ENCODE measurements around the gene PRAF2. TPM values are rescaled to one million over a fixed set of nuclear protein-coding genes. Genes with fewer than 3 reads are reported as not detected.

Gene PRAF2
- total and polyA plus RNA-seq, 2 of the 13 experiments (the other 11 are each of a cell fraction or from before 2014, with no cell fraction given), result 0.33 to 2.6 TPM

GRCh38 chrX:49079489-49080428 lies 6.0 kb upstream of the PRAF2 start, which contains the start of gene WDR45 (continued):
- TF ChIP-seq, protein P1, sequence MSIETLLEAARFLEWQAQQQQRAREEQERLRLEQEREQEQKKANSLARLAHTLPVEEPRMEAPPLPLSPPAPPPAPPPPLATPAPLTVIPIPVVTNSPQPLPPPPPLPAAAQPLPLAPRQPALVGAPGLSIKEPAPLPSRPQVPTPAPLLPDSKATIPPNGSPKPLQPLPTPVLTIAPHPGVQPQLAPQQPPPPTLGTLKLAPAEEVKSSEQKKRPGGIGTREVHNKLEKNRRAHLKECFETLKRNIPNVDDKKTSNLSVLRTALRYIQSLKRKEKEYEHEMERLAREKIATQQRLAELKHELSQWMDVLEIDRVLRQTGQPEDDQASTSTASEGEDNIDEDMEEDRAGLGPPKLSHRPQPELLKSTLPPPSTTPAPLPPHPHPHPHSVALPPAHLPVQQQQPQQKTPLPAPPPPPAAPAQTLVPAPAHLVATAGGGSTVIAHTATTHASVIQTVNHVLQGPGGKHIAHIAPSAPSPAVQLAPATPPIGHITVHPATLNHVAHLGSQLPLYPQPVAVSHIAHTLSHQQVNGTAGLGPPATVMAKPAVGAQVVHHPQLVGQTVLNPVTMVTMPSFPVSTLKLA (IDR thresholded peaks at IDR 0.05), result no peak
- TF ChIP-seq HDAC6 (IDR thresholded peaks at IDR 0.05; ENCODE audit: low read depth, low read length) (no peak), ZNF234 (CRISPR knock-in tag; conservative IDR thresholded peaks at IDR 0.05) (no peak), SMARCC2 (IDR thresholded peaks at IDR 0.05) (no peak), DR1 (CRISPR knock-in tag; IDR thresholded peaks at IDR 0.05) (0 out of 2 replicates have a peak, but pooled peaks have one; percentile 47), MAZ (IDR thresholded peaks at IDR 0.05; ENCODE audit: borderline replicate concordance, low read depth, low read length) (no peak), MAZ (CRISPR knock-in tag; IDR thresholded peaks at IDR 0.05; ENCODE audit: low read depth) (no peak), MBNL3 (CRISPR knock-in tag; conservative IDR thresholded peaks at IDR 0.05) (no peak), ZNF496 (CRISPR knock-in tag; IDR thresholded peaks at IDR 0.05; ENCODE audit: insufficient replicate concordance) (no peak), ZNF546 (CRISPR knock-in tag; conservative IDR thresholded peaks at IDR 0.05) (peak; percentile 72; the same call in 1 of the 2 replicates), KLF9 (CRISPR knock-in tag; IDR thresholded peaks at IDR 0.05; ENCODE audit: low read depth) (no peak), ATF7-NPFF (CRISPR knock-in tag; IDR thresholded peaks at IDR 0.05; ENCODE audit: low read depth) (no peak), ZFX (CRISPR knock-in tag; IDR thresholded peaks at IDR 0.05; ENCODE audit: low read depth) (peak; percentile 95), ZBTB34 (CRISPR knock-in tag; IDR thresholded peaks at IDR 0.05) (no peak), ZNF136 (CRISPR knock-in tag; IDR thresholded peaks at IDR 0.05; ENCODE audit: low read depth) (no peak), TOE1 (CRISPR knock-in tag; IDR thresholded peaks at IDR 0.05) (no peak), SUZ12 (IDR thresholded peaks at IDR 0.05; ENCODE audit: low read depth, low read length) (no peak), STAT5B (CRISPR knock-in tag; IDR thresholded peaks at IDR 0.05) (no peak), RXRB (CRISPR knock-in tag; IDR thresholded peaks at IDR 0.05; ENCODE audit: borderline replicate concordance) (peak; percentile 35; the same call in 1 of the 2 replicates), ZC3H4 (CRISPR knock-in tag; IDR thresholded peaks at IDR 0.05; ENCODE audit: borderline replicate concordance) (no peak), GABPA (IDR thresholded peaks at IDR 0.05; ENCODE audit: low read depth, low read length) (peak; percentile 72), GABPA (CRISPR knock-in tag; IDR thresholded peaks at IDR 0.05; ENCODE audit: low read depth) (peak; percentile 92)
- TF ChIP-seq, protein P2, sequence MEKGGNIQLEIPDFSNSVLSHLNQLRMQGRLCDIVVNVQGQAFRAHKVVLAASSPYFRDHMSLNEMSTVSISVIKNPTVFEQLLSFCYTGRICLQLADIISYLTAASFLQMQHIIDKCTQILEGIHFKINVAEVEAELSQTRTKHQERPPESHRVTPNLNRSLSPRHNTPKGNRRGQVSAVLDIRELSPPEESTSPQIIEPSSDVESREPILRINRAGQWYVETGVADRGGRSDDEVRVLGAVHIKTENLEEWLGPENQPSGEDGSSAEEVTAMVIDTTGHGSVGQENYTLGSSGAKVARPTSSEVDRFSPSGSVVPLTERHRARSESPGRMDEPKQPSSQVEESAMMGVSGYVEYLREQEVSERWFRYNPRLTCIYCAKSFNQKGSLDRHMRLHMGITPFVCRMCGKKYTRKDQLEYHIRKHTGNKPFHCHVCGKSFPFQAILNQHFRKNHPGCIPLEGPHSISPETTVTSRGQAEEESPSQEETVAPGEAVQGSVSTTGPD (CRISPR knock-in tag; IDR thresholded peaks at IDR 0.05), result no peak
- TF ChIP-seq, protein P3, sequence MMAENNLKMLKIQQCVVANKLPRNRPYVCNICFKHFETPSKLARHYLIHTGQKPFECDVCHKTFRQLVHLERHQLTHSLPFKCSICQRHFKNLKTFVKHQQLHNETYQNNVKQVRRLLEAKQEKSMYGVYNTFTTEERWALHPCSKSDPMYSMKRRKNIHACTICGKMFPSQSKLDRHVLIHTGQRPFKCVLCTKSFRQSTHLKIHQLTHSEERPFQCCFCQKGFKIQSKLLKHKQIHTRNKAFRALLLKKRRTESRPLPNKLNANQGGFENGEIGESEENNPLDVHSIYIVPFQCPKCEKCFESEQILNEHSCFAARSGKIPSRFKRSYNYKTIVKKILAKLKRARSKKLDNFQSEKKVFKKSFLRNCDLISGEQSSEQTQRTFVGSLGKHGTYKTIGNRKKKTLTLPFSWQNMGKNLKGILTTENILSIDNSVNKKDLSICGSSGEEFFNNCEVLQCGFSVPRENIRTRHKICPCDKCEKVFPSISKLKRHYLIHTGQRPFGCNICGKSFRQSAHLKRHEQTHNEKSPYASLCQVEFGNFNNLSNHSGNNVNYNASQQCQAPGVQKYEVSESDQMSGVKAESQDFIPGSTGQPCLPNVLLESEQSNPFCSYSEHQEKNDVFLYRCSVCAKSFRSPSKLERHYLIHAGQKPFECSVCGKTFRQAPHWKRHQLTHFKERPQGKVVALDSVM (CRISPR knock-in tag; IDR thresholded peaks at IDR 0.05), result no peak
